T1000 (cell line): ENCODE results near the gene TPH1.

Source experiments
- DNase-seq: peaks from one replicate; lab custom pipeline; 2025; ENCODE audit warnings: mixed read lengths; lab: John Stamatoyannopoulos, UW

Gene TPH1

DNA sequence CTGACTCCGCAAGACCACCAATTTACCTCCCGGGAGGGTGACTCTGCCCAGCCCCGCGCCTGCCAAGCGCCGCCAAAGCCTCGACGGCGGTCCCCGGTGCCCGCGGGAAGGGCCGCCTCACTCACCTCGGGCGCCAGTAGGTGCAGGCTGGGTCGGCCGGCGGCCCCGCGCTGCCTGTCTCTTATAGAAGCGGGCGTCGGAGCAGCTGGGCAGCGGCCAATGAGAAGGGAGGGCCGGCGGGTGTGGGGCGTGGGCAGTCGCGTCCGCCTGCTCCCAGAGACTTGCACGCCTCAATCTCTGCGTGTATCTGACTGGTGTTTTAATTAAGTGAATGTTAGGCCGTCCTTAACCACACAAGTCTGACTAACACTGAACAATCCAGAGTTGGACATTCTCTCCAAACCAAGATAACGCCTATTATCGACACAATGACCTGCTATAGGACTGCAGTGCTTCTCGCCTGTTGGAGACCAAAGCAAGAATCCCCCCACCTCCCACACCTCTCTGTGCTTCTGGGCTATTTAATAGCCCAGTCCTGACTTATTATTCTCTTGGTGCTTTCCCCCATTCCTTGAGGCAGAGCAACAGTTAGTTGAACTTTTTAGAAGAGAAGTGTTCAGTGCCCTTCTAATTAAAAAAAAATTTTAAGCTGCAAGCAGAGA is at the start of gene TPH1:
Gene TPH1, minus strand, starts transcription at position 154 of the 662 bp plus-strand sequence. CDS start 5,507 bp downstream, outside the sequence.
- no peak for DNase-seq

GRCh38 chr11:18093959-18094358 is 47.9 kb upstream of the TPH1 start:
- no peak for DNase-seq

DNA sequence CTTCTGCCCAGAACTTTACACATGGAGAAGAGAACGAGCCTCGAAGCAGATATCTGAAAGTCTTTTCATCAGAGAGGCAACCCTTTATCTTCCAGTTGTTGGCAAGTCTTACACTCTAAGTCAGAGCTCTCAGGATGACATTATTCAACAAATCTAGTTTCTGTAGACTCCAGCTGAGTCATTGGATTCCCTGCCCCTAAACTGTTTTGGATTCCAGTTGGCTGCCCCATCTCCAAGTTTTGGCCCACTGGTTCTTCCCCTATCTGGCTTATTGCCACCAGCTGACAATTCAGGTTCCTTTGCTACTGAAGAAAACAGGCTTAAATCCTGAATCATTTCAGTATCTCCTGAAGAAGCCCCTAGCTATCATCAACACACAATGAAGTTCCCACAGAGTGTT is 45.7 kb upstream of the TPH1 start:
- no peak for DNase-seq

- DNase-seq, result no peak
Measured at GRCh38 chr11:18088966-18089365, 42.9 kb upstream of the TPH1 start.

DNA sequence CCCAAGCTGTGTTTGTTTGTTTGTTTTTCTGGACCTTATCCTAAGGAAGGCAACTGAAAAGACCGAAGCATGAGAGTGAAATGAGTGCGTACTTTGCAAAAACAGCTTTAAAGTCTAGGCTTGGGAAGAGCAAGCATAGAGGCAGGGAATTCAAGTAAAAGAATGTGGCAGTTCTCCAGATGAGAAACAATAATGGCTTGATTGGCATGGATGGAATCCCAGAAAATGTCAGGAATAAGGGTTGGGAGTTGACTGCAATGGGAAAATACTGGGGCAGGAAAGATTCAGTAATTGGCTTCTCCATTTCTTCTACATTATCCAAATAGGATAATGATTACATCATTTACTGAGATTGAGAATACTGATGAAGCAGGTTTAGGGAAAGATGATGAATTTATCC is 42.3 kb upstream of the TPH1 start:
- DNase-seq, result no peak

- DNase-seq, result no peak
Measured at GRCh38 chr11:18081551-18081950, 35.5 kb upstream of the TPH1 start.

- no peak for DNase-seq
Measured at GRCh38 chr11:18080451-18080850, 34.4 kb upstream of the TPH1 start.

DNA sequence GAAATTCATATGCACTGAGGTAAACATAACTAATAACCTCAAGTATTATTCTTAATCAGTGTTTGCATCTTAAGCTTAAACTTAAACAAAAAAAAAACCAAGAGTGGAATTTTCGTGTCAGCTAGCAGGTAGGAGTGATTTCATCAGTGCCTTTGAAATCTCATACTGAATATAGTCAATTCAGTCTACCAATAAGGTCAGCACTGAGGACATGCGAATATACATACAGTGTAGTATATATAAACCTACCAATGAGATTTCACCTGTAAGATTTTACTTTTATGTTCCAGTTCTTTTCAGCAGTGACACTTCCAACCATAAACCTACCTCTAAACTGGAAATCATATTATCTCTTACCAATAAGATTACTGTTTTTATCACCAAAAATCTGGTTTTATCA is 32.8 kb upstream of the TPH1 start:
- DNase-seq, result no peak

- DNase-seq, result no peak
Measured at GRCh38 chr11:18075444-18075843, 29.4 kb upstream of the TPH1 start.

DNA sequence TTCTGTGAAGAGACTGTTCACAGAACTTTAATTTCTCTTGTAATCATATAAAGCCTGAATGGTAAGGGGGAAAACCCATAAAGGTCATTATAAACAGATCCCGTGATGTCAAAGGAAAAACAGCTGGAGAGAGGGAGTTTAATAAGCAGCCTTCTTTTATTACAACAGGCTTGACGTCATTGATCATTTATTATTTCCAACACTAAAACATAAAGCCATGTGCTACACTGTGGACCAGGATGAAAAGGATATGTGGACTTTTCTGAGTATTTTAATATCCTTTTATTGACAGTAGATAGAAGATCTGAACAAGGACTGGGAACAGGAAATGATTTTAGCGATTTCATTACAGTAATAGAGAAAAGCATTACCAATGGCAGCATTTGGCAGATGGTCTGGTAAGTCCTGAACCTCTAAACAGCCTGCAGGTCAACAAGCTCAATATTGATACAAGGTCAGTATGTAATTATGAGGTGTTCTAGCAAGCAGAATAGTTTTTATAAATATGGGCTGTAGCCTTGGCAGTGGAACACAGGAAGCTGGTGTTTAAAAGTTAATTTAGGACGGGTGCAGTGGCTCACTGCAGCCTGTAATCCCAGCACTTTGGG is 25.1 kb upstream of the TPH1 start:
- DNase-seq, result no peak

DNA sequence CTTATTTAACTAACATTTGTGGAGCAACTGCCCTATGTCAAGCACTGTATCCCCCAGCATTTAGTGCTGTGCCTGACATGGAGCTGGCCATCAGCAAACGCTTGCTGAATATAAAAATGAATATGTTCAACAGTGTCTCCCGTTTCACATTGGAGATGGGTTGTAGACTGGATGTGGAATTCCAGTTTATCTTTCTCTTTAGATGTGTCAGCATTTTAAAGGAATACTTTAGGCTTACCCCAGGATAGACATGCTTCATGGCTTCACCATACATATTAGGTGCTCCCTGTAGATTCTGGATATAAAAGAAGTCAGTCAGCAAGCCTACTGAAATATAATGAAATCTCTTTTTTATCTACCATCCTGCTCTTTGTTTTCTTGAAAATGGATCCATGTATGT is 21.3 kb upstream of the TPH1 start:
- DNase-seq, result no peak

DNA sequence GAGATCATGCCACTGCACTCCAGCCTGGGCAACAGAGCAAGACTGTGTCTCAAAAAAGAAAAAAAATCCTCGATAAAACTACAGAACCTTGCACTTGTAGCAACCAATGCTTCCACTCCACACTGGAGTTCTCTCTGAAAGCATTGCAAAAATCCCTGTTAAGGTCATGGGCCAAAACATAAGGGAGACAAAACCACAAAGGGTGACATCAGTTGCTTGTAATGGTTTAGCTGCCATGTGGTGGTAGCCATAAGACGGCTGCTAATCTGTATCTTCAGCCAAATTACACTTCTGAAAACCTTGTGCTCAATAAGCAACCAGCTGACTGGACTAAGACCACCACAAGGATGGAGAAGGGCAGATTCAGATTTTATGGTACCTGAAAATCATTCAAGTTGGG is 20.6 kb upstream of the TPH1 start:
- no peak for DNase-seq

GRCh38 chr11:18065572-18065971 is 19.5 kb upstream of the TPH1 start:
- no peak for DNase-seq

DNA sequence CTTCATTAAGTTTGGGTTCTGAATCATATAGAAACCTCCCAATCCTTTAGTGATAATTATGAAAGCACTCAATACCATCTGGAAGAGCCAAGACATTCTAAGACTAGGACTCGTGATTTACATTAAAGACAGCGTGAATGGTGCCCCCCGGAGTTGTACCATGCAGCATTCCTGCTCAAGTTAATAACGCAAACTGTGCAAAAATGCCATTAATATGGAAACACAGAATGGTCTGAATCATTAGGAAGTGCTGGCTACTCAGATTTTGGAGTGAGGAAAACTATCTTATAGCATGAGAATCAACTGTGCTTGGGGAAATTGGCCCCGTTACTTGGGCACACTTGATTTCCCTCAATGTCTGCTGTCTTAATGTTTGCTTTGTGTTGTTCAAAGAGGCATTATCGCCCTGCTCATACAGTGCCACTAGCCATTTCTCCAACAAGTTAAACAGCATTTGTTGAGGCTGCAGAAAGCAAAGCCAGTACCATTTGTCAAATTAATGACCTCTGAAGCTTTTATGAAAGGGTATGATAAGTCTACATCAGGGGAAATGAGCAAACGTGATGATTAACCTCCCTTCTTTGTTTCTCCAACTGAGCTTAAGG is 18.5 kb upstream of the TPH1 start:
- no peak for DNase-seq

GRCh38 chr11:18063862-18064434 is 17.9 kb upstream of the TPH1 start:
- DNase-seq, result no peak

- DNase-seq, result no peak
Measured at GRCh38 chr11:18063125-18063524, 17.1 kb upstream of the TPH1 start.

GRCh38 chr11:18061351-18061750 is 15.3 kb upstream of the TPH1 start:
- DNase-seq, result no peak

DNA sequence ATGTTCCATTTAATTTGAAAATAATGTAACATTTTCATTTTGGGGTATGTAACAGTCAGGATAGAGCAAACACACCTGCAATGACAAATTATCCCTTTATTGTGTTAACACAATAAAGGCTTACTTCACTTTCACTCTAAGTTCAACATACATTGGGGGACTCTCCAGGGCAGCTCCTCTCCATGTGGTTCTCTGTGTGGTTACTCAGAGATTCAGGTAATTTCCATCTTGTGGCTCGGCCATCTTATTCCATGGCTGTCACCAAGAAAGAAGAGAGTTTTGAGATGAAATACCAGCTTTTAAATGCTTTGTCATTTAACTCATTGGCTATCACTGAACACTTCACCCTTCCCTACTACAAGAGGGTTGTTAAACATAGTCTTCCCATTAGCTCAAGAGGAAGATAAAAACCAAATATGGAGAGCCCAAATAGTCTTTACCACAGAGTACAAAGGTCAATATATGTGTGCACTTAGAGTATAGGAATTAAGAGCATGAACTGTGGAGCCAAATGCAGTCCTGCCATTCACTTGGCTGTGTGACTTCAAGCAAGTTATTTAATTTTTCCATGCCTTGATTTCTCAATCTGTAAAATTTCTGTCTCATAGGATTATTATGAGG is 10.6 kb upstream of the TPH1 start:
- no peak for DNase-seq

DNA sequence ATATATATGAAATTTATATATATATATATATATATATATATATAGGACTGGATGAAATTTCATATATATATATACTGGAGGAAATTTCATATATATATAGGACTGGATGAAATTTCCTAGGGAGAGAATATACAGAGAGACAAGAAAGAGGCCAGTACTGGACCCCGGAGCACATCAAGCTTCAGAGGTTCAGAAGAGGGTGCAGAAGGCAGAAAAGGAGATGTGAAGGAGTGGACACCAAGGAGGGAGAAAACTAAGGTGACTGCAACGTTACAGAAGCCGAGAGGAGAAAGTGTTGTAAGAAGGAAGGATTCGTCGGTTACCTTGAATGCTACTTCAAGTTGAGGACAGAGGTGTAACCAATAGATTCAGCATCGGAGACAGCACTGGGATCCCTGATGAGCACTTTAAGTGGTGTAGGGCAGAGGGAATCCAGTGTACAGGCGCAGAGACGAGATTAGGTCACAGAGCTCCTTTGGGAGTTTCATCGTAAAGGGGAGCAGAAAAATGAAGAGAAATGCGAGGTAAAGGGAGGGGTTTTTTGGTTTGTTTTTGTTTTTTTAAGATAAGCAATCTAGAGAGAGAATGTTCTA is 8.5 kb upstream of the TPH1 start:
- DNase-seq, result no peak

- DNase-seq, result no peak
Measured at GRCh38 chr11:18050848-18051247, 4.8 kb upstream of the TPH1 start.

DNA sequence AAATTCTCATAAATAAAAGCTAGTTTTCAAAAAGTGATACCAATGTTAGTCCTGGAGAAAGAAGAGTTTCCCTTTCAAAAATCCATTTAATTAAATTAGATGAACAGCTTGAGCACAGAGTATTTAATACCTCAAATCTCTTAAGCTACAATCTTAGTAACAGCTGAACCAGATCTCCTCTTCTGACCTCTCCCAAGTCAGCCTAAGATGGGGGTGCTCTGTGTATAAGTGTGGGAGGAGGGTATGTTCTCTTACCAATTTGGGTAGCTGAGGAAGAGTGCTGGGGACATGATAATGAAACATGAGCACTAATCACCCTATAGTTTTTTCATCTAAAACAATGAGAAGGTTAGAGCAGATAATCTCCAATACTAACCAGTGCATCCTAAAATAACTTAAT is 9.6 kb downstream of the TPH1 start:
- DNase-seq, result no peak

GRCh38 chr11:18027475-18027874 is 18.6 kb downstream of the TPH1 start:
- DNase-seq, result no peak
